ENCODE data around the gene POLN. TPM values are rescaled to one million over a fixed set of nuclear protein-coding genes. Genes with fewer than 3 reads are reported as not detected.

The POLN gene
- total RNA-seq, 1 donor, result 4.9 TPM

DNA sequence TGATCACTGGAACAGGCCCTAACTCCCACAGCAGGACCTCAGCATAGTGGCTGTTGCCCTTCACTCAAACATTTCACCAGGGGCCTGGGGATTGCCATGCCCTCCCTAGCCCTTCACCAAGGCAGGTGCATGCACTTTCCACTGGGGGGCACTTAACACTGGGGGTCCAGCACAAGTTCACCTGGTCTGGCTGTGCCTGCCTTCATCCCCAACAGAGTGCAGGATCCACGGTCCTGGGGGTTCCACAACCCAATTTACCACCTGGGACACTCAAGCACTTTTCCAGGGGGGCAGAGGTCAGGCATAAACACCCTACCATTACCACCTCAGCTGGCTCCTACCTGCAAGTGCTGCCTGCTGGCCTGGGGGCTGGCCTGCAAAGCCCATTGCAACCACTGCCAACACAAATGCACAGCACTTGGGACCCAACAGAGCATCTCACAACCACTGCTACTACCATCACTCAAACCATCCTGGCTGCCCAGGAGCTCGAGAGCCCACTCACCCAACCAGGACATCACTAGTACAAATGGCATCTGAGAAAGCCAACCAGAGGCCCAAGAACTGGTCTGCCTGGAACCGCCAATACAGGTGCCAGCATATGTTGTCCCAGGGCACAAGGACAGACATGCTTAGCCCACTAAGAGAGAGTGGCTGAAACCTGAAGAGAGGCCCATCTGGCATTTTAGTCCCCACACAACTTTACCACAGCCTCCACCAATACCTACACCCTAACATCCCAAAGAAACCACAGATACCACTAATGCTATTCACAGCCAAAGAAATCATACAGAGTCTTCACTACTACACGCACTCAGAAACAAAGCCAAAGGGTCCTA is 139.7 kb downstream of the POLN start:
- TF ChIP-seq, protein P1, sequence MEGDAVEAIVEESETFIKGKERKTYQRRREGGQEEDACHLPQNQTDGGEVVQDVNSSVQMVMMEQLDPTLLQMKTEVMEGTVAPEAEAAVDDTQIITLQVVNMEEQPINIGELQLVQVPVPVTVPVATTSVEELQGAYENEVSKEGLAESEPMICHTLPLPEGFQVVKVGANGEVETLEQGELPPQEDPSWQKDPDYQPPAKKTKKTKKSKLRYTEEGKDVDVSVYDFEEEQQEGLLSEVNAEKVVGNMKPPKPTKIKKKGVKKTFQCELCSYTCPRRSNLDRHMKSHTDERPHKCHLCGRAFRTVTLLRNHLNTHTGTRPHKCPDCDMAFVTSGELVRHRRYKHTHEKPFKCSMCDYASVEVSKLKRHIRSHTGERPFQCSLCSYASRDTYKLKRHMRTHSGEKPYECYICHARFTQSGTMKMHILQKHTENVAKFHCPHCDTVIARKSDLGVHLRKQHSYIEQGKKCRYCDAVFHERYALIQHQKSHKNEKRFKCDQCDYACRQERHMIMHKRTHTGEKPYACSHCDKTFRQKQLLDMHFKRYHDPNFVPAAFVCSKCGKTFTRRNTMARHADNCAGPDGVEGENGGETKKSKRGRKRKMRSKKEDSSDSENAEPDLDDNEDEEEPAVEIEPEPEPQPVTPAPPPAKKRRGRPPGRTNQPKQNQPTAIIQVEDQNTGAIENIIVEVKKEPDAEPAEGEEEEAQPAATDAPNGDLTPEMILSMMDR (IDR thresholded peaks at IDR 0.05; ENCODE audit: insufficient read depth, low read length), result no peak
- DNase-seq (ENCODE audit: low read depth), result no peak
- no peak overlapping the region for H3K4me3 ChIP-seq (ENCODE audit: low read depth, low read length)

DNA sequence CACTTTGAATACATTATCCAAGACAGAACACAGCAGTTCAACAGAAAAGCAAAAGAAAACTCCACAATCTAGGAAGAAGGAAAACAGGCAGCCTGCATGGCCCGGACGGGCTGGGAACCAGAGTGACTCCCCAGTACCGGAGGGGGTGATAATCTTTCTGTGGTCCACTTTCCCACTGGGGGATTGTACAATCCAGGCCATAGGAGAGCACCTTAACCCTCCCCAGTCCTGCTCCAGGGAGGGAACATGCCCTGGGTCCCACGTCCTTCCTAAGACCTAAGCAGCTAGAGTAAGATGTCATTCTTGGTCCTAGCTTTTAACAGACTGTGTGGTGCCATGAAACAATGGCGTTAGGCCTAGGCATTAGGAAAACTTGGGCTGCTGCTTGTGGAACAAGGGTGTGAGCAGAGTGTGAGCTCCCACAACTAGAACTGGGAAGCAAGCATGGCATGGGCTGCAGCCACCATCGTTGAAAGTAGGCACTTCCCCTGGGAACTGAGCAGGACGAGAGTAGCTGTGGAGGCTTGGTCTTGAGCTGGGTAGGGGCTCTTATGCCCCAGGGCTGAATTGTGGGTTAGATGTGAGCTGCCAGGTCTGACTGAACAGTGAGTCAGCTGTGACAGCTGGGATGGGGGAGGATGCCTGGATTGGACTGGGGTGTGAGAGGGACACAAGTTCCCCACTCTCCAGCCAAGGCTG is 140.4 kb downstream of the POLN start:
- DNase-seq (ENCODE audit: low read depth), result peak; percentile 4
- H3K4me3 ChIP-seq (ENCODE audit: low read depth, low read length), result no peak overlapping the region

DNA sequence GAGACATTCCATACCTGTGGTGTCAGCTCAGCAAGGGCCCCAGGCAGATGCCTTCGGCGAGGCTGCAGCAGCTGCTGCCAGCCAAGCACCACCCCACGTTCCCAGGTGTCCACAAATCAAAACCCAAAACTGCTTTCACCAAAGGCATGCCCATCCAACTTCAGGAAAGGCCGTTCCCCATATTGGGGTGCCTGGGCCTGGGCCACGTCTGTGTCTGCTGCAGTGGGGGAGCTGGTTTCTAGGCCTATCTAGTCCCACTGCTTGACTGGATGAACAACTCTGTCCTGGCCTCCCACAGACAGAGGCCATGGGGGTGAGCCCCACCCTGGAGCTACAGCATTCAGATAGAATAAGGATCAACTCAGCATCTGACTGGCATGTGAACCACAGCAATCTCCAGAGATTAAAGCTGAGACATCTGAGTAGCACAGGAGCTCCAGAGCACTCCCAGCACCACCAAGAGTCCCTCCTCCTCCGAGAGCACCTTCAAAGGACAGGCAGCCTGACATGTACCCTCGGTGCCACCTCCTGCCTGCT is 145.8 kb downstream of the POLN start:
- no peak overlapping the region for H3K4me3 ChIP-seq (ENCODE audit: low read depth, low read length)
- TF ChIP-seq, protein P1 (IDR thresholded peaks at IDR 0.05; ENCODE audit: insufficient read depth, low read length), result no peak
- DNase-seq (ENCODE audit: low read depth), result no peak

More for the DNA sequence above, 140.4 kb downstream of the POLN start:
- TF ChIP-seq, protein P1 (IDR thresholded peaks at IDR 0.05; ENCODE audit: insufficient read depth, low read length), result no peak

DNA sequence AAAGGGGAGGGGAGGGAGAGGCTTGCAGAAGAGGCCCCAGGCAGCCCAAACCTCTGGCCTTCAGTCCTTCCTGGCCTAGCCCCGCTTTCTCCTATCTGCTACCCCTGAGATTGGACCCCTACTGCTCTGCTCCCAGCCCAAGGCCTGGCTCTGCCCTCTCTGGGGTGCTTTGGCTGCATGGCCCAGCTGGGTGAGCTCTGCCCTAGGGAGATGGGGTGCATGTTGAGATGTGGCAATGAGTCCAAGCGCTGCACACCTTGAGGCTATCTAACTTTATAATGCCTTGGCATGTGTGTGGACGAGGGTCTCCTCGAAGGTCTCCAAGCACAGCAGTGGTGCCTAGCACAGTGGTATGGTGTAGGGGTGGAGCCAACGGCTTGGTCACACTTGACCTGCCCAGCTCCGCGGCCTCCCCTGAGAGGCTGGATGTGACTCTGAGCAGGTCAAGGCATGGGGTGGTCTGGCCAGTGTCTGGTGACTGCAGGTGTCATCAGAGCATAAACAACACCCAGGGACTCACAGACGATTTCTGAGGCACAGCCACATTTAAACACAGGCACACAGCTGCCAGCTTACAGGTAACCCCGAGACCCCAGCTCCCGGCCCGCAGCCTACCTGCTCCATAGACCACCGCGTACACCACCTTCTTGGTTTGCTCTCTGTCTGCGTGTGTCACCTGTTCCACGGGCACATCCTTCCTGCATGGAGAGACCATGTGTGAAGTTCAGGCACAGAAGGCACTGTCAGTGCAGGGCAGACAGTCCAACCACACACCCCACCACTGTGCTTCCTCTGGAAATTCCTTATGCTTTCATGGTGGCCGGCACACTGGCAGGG is 146.5 kb downstream of the POLN start:
- no peak for DNase-seq (ENCODE audit: low read depth)
- TF ChIP-seq, protein P1 (IDR thresholded peaks at IDR 0.05; ENCODE audit: insufficient read depth, low read length), result no peak

DNA sequence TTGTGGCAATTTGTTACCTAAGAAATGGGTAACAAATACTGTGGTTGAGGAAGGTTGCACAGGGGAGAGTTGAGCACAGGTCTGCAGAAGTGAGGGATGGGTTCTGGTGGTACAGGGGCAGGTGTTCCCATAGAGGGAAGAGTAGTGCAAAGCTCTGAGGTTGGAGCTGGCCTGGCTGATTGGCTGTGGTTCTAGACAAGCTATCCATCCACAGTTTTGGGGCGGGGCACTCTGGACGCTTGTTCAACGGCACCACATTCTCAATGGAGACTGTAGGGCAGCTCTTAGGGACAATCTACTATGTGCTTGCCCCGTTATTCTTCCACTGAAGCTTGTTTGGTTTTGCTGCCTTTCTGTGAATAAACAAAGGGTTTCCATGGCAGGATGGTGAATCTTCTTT is 147.4 kb downstream of the POLN start:
- no peak overlapping the region for H3K4me3 ChIP-seq (ENCODE audit: low read depth, low read length)
- TF ChIP-seq, protein P1 (IDR thresholded peaks at IDR 0.05; ENCODE audit: insufficient read depth, low read length), result no peak
- DNase-seq (ENCODE audit: low read depth), result no peak

More for the DNA sequence above, 146.5 kb downstream of the POLN start:
- no peak overlapping the region for H3K4me3 ChIP-seq (ENCODE audit: low read depth, low read length)

DNA sequence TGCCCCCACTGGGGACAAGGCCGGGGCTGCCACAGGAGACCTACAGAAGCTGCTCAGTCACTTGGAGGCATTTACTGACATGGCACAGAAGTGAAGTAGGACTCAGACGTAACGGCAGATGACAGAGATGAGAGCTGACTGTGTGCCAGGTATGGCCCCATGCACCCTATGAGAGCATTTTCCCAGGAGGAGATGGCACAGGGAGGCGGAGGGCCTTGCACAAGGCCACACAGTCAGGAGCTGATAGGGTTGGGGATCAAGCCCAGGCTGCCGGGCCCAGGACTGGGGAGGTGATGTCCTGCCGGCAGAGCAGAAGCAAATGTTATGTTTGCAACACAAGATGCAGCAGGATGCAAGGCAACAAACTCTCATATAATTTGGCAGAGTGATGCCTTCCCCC is 148.7 kb downstream of the POLN start:
- H3K4me3 ChIP-seq (ENCODE audit: low read depth, low read length), result no peak overlapping the region
- no peak for DNase-seq (ENCODE audit: low read depth)
- TF ChIP-seq, protein P1 (IDR thresholded peaks at IDR 0.05; ENCODE audit: insufficient read depth, low read length), result no peak
